ENCODE results near the gene ZNF324.
A peak's percentile ranks its signal among the peaks of the same experiment; 100 is the strongest.
"Not testable (repeated sequence)": the region's sequence is repeated elsewhere in the genome, so short reads cannot be mapped to it uniquely, and the experiment has no call there.

Gene ZNF324

GRCh38 chr19:58507602-58508223, 40.8 kb downstream of the ZNF324 start:
- not testable (repeated sequence) for DNase-seq

GRCh38 chr19:58509731-58510083, 42.8 kb downstream of the ZNF324 start:
- no peak for DNase-seq

GRCh38 chr19:58510084-58510862, 43.4 kb downstream of the ZNF324 start:
- no peak for DNase-seq

- peak; percentile 31 for DNase-seq
Observed at GRCh38 chr19:58511353-58512208, 44.7 kb downstream of the ZNF324 start, which contains the start of gene SLC27A5. SLC27A5 (minus strand) TSS chr19:58511992; CDS start chr19:58511955, 37 bp downstream.

- DNase-seq: no peak
Observed at GRCh38 chr19:58513213-58513693, 46.4 kb downstream of the ZNF324 start.

- peak; percentile 88 for DNase-seq
Observed at GRCh38 chr19:58513694-58514563, 47.0 kb downstream of the ZNF324 start.

GRCh38 chr19:58514564-58515022, 47.7 kb downstream of the ZNF324 start:
- DNase-seq: no peak

- no peak for DNase-seq
Observed at GRCh38 chr19:58515259-58515658, 48.4 kb downstream of the ZNF324 start.

- no peak for DNase-seq
Observed at GRCh38 chr19:58516246-58516836, 49.5 kb downstream of the ZNF324 start.

GRCh38 chr19:58516964-58517833, 50.3 kb downstream of the ZNF324 start:
- DNase-seq: no peak

GRCh38 chr19:58518256-58519086, 51.6 kb downstream of the ZNF324 start:
- DNase-seq: peak; percentile 48

- DNase-seq: peak; percentile 82
Observed at GRCh38 chr19:58519087-58519354, 52.1 kb downstream of the ZNF324 start.

- peak; percentile 97 for DNase-seq
Observed at GRCh38 chr19:58519355-58520256, 52.7 kb downstream of the ZNF324 start, which contains the start of gene ZBTB45. ZBTB45 (minus strand) TSS chr19:58519810; CDS start chr19:58517673, 2,137 bp downstream.

- DNase-seq: no peak
Observed at GRCh38 chr19:58520257-58520599, 53.3 kb downstream of the ZNF324 start.

- DNase-seq: no peak
Observed at GRCh38 chr19:58521651-58522050, 54.8 kb downstream of the ZNF324 start.

GRCh38 chr19:58522709-58523108, 55.8 kb downstream of the ZNF324 start:
- DNase-seq: no peak

Data from left hindlimb (tissue), 1 donor.